GM12875 (cell line): ENCODE data around the gene ZNF710.

Experiments
- H3K4me3 ChIP-seq: one replicate; pipeline ENCODE4 v1.5.1; 2011; ENCODE audit warnings: low read depth, low read length, control low read depth
- CTCF ChIP-seq: IDR thresholded peaks from 2 replicates; pipeline ENCODE4 v1.5.1; 2011; ENCODE audit warnings: low read depth, mild to moderate bottlenecking, control low read depth, inconsistent platforms, low read length, moderate library complexity, borderline replicate concordance; ENCODE audit not compliant: insufficient read depth

Gene ZNF710

GRCh38 chr15:90035095-90035839 is 34.1 kb downstream of the ZNF710 start:
- H3K4me3 ChIP-seq = no peak overlapping the region
- no peak for TF ChIP-seq CTCF

DNA sequence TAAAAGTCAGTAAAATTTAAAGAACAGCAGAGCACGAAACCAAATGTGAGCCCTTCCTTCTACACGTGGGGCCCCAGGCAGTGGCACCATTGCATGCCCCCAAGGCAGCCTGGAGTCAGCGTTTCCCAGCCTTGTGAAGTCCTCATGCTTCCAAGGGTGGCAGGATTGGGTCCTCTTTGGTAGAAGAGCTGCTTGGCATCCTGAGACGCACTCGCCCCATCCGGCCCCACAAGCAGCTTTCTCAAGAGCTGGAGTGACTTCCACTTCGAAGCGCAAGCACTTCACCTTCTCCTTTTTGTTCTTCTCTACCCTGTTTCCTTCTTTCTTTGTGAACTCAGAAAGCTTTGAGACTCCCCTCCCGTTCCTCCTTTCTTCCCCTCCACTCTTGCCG is 34.7 kb downstream of the ZNF710 start:
- TF ChIP-seq CTCF = no peak
- no peak overlapping the region for H3K4me3 ChIP-seq

DNA sequence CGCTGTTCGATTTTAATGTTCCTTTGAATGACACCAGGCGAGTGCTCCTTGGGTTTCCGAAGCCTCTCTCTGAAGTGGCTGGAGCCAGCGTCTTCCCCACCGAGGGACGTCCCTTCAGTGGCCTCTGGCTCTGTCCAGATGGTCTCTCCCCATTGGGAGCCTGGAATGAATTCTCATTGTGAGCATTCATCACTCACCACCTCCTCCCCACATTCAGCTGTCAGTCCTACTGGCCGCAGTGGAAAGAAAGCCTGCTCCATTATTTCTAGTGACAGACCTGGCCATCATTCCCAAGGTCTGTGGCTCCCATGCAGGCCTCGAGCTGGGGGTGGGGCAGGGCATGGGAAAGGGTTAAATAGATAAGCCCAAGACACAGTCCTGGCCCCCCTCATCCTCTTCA is 35.2 kb downstream of the ZNF710 start:
- TF ChIP-seq CTCF = no peak

DNA sequence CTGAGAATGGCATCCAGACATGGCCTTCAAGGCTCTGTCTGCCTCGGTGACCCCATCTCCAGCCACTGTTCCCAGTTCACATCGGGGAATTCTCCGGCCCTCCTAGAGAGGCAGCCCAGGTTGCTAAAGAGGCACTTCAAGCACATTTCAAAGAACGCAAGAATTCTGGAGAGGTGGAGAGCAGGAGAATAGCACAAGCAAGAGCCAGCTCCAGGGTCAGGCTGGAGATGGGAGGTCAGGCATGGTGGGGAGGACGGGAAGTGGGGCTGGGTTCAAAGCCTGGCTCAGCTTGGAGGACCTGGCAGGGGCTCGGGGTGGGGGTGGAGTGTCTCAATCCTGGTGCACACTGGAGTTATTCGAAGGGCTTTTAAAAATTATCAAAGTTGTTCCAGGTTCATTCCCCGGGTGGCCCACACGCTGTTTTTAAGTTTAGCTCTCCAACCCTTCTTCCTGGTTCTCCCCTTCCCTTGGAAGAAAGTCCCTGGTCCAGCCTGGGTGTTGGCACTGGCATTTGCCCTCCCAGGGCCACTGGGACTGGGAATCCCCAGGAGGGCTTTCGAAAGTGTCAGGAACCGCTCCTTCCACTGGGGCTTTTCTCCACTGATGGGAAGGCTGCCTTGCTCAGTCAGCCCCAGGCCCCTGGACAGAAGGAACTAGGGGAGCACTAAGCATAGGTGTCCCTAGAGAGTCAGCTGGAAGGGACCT is 35.8 kb downstream of the ZNF710 start:
- TF ChIP-seq CTCF = no peak
- H3K4me3 ChIP-seq = no peak overlapping the region

More for the DNA sequence above, 35.2 kb downstream of the ZNF710 start:
- no peak overlapping the region for H3K4me3 ChIP-seq

DNA sequence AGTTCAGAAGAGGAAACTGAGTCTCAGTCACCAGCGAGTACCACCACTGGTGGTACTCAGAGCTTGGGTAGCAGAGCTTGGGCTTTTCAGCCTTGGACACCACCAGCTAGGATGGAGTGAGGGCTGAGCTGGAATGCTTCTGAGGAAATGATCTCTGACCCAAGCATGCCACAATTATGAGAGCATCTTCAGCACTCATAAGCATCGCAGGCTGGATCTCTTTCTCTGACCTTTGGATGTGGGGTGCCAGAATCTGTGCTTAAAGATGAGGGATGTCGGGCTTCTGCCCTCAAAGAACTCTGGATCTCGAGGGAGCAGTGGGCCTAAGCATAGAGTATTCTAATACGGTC is 36.4 kb downstream of the ZNF710 start:
- no peak for TF ChIP-seq CTCF
- H3K4me3 ChIP-seq = no peak overlapping the region

DNA sequence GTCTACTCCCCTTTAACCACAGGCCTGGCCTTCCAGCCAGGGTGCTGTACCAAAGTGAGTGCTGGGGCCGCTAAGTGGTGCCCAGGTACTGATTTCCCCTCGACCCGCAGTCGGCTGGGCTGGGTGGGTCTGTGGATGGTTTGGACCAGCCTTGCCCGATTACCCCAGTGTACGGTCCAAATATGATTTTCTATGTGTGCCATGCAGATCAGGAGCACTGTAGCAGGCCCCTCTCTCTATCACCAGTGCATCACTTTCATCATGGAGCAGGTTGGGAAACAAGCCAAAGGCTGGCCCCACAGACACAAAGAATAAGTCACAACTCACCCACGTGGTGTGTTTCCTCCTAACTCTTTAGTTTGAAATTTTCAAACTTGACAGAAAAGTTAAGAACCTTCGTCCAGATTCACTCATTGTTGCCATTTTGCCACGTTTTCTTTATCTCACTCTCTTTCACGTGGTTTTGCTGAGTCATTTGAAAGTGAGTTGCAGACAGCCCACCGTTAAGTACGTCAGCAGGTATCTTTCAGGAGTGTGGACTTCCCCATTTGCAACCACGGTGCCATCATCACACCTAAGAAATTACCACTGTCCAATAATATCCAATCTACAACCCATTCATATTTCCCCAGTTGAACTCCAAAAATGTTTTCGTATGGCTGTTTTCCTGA is 37.0 kb downstream of the ZNF710 start:
- no peak for TF ChIP-seq CTCF
- no peak overlapping the region for H3K4me3 ChIP-seq
